GM19438 (cell line): ENCODE results near the gene GRIA1.

Source experiments
- ATAC-seq: cut with Tn5 transposase; IDR thresholded peaks from one replicate; pipeline ENCODE4 v1.9.1; 2021; ENCODE audit warnings: low read depth; ENCODE audit not compliant: unreplicated experiment

The GRIA1 gene

DNA sequence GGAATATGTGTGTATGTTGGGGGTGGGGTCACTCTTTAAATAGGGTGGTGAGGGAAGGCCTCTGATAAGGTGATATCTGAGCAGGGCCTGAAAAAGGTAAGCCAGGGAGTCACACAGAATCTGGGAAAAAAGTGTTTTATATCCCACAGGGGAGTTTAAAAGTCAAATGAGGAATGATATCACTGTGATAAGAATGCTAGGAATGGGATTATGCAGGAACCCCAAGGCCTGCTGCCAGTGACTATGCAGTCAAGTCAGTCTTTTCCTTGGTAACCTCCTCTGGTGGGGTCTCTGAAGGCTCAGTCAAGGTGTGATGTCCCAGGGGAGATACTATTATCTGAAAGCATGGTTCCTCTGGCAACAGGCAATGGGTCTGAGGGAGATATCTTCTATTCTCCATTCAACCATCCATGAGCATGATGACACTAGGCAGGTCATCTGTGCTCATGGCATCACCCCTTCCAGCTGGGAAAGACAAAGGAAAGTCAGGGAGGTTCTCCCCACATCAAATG, 53.5 kb downstream of the GRIA1 start:
- ATAC-seq, result no peak

GRCh38 chr5:153544706-153545105, 54.2 kb downstream of the GRIA1 start:
- no peak for ATAC-seq

- ATAC-seq, result no peak
Measured at GRCh38 chr5:153546566-153546965, 56.1 kb downstream of the GRIA1 start.

DNA sequence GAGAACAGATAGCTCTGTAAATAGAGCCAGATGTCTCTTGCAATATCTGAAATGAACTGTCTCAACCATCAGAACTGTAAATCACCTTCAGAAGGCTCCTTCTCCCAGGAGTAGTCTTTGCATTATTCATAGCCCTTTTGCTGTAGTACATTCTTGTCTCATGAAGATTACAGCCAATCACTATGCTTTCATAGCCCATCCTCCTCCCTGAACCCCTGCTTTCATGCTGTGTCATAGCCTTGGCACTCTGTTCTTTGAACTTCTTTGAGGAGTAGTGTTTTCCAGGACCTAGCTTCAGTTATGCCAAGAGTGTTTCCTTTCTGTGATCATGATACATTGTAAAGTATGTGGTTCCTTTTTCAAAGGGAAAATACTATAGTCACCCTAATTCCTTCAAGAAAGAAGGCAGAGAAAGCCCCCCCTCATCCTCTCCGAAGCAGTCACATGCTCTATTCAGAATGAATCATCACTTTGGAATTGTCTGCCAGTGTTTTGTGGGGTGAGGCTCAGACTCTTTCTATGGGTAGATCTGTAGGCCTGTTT, 61.1 kb downstream of the GRIA1 start:
- no peak for ATAC-seq

- ATAC-seq, result no peak
Measured at GRCh38 chr5:153552886-153553285, 62.4 kb downstream of the GRIA1 start.

DNA sequence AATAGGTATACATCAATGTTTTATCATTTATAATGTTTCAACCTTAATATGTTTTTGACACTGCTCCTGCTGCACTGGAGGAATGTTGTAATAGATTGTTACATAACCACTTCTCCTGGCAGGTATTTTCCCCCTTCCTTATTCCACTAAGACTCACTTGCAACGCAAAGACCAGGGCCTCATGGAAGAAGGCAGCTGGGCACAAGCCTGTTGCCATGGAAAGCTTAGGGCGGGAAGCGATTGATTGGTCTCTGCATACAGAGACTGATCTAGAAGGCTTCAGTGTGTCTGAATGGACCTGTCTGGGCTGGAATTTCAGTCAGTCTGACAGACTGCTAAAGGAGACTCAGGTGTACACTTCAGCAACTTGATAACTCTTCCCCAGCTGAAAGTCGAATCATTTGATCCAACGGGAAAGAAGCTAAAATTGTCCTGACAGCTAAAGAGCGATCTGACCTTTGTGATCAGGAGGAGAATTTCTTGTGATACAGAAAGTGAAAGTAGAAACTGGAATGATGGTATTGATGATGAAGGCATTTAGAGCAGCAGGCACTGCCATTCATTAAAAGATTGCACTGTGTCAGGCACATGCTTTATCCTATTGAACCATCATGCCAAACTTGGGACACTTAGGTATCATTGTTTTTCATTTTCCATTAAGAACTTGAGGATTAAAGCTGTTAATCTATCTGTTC, 65.1 kb downstream of the GRIA1 start:
- no peak for ATAC-seq

GRCh38 chr5:153558957-153559356, 68.5 kb downstream of the GRIA1 start:
- ATAC-seq, result no peak

DNA sequence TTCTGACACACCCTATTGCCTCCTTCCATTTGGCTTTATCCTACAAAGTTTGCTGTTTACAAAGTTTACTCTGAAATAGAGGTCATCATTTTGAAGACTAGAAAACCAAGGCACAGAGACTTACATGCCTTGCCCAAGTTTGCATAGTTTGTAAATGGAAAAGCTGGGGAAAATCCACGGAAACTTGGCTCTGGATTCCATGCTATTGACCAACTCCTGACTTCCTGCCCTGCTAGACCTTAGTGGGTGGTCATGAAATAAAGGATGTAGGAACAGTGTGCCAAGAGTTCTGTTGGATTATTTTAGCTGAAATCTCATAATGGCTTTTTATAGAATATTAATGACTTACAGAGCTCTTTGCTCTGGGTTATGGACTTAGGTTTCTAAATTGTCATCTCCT, 69.5 kb downstream of the GRIA1 start:
- ATAC-seq, result no peak

DNA sequence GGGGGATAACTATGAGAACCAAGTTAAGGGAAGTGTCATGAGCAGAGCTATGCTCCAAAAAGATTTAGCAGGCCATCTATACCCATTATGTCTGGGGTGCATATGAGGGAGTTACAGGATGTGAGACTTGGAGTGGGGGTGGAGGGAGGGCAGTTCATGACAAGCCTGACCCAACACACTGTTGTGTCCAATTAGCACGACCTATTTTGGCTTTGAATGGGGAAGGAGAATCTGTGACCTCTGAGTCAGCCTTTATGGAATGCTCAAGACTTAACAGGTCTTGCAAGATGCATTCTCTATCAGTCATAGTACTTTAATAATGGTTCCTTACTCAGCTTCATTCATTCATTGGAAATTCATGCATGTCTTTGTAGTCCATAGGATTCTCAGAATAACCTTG, 71.7 kb downstream of the GRIA1 start:
- no peak for ATAC-seq

DNA sequence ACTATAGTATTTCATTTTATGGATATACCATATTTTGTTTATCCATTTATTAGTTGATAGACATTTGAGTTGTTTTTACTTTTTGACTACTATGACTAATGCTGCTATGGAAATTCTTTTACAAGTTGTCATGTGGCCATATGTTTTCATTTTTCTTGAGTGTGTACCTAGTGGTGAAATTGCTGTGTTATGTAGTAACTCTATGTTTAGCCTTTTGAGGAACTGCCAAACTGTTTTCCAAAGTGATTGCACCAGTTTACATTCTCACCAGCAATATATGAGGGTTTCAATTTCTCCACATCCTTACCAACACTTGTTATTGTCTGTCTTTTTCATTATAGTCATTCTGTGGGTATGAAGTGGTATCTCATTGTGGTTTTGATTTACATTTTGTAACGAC, 75.4 kb downstream of the GRIA1 start:
- no peak for ATAC-seq

- no peak for ATAC-seq
Measured at GRCh38 chr5:153569036-153569435, 78.6 kb downstream of the GRIA1 start.

GRCh38 chr5:153571162-153571561, 80.7 kb downstream of the GRIA1 start:
- no peak for ATAC-seq

DNA sequence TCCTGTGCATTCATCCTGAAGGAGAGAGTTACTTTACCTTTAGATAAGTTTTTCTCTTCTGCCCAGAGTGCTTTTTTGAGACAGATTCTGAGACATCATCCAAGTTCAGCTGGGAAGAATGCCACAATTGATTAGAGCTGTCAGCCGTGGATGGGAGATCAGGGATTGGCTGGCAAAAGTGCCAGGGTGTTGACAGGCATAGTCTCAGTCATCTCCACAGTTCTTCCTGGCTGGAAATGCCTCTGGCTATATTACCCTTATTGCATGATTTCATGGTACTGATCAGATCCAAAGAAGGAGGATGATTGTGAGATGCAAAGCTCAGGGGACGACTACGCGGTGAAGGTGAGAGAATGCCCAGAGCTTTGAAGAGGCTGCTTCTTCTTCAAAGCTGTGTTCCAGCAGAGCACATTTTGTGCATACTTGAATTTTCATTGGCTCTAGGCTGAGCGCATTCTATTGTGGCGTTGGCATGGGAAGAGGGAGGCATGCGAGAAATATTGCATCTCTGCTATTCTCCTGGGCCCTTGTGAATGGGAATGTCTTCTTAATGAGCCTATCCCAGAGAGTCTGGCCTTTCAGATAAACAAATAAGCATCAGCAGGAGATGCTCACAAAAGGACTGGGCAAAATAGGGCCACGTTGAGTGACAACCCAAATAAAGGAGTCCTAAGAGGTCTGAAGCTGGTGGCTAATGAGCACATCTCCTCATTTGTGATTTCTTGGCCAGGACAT, 82.1 kb downstream of the GRIA1 start:
- no peak for ATAC-seq

DNA sequence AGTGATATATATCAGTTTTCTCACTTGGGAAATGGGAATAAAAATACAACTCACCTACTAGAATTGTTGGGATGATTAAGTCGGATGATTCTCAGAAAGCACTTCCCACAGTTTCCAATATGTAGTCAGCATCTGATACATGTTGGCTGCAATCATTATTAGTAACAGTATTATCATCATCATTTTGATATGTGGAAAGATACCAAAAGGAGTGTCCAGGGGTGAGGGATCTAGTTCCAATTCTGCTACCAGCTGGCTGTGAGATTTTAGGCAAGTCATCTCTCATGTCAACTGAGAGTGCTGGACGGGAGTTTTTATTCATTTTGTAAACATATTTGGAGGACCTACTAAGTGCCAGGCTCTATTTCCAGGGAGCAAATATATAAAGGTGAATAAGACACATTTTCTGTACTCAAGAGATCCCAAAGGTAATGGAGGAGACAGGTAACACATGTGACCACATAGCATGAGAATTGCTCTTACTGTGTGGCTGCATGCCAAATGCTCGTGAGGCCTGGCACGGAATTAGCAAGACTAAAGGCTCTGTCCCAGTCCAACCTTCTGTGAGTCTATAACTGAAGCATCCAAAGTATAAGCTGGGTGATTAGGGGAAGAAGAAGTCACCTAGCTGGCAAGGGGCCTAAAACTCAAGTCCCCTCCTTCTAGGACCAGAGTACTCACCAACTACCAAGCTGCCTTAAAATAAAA, 83.0 kb downstream of the GRIA1 start:
- ATAC-seq, result no peak

GRCh38 chr5:153584126-153584959, 93.9 kb downstream of the GRIA1 start:
- ATAC-seq, result no peak

- no peak for ATAC-seq
Measured at GRCh38 chr5:153584960-153585359, 94.5 kb downstream of the GRIA1 start.

GRCh38 chr5:153585622-153586277, 95.3 kb downstream of the GRIA1 start:
- ATAC-seq, result no peak

- no peak for ATAC-seq
Measured at GRCh38 chr5:153592081-153592480, 101.6 kb downstream of the GRIA1 start.

DNA sequence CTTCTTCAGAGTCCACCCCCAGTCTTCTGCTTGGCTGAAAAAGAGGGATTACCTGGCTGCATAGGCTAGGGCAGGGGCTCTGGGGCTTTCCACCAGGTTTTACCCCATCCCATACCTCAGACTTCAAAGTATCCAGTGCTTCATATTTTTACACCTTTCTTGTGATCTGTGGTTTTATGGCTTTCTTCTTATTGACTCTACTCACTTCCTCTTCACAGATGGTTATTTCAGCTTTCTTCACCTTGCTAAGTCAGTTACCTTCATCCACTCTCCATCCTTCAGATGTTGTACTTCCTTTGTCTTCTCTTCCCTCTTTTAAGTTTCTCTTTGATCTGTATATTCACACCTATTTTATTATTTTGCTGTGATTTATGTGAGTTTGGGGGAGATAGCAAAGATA, 104.3 kb downstream of the GRIA1 start:
- no peak for ATAC-seq

DNA sequence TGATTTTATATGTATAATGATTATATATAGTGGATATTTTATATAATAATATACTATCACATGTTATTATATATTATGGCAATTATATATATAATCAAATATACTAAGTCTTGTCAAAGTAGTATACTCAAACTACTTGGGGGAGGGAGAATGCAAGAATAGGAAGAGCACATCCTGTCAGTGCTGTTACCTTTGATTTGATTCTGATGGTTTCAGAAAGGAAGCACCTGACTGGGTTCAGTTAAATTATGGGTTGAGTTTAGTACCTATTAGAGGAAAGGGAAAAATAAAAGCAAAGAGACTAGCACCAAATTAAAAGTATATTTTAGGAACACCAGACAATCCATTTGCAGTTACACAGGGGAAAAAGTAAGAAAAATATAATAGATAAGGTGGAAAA, 107.6 kb downstream of the GRIA1 start:
- peak; percentile 54 for ATAC-seq
